Measurements from ENCODE around the gene COL6A3.

COL6A3 gene

GRCh38 chr2:237438080-237438940 is 24.3 kb upstream of the COL6A3 start:
- DNase-seq: no peak

GRCh38 chr2:237437566-237437965 is 23.6 kb upstream of the COL6A3 start:
- DNase-seq: no peak

GRCh38 chr2:237435844-237436587 is 22.1 kb upstream of the COL6A3 start:
- DNase-seq: no peak

- peak; percentile 83 for DNase-seq
These were observed 20.9 kb upstream of the COL6A3 start for GRCh38 chr2:237434866-237435311.

- DNase-seq: no peak
These were observed 20.1 kb upstream of the COL6A3 start for GRCh38 chr2:237433920-237434676.

GRCh38 chr2:237432484-237433092 is 18.6 kb upstream of the COL6A3 start:
- peak; percentile 89 for DNase-seq

- no peak for DNase-seq
These were observed 17.9 kb upstream of the COL6A3 start for GRCh38 chr2:237431837-237432236.

- DNase-seq: peak; percentile 59
These were observed 17.4 kb upstream of the COL6A3 start for GRCh38 chr2:237431372-237431771.

GRCh38 chr2:237430861-237431260 is 16.9 kb upstream of the COL6A3 start:
- DNase-seq: no peak

- no peak for DNase-seq
These were observed 15.8 kb upstream of the COL6A3 start for GRCh38 chr2:237429753-237430152.

GRCh38 chr2:237427769-237428506 is 14.0 kb upstream of the COL6A3 start:
- DNase-seq: peak; percentile 90

- no peak for DNase-seq
These were observed 12.6 kb upstream of the COL6A3 start for GRCh38 chr2:237426517-237426916.

- no peak for DNase-seq
These were observed 11.4 kb upstream of the COL6A3 start for GRCh38 chr2:237425320-237425719.

GRCh38 chr2:237424544-237424943 is 10.6 kb upstream of the COL6A3 start:
- no peak for DNase-seq

- DNase-seq: no peak
These were observed 9.9 kb upstream of the COL6A3 start for GRCh38 chr2:237423891-237424290.

- no peak for DNase-seq
These were observed 8.3 kb upstream of the COL6A3 start for GRCh38 chr2:237422309-237422708.

- peak; percentile 85 for DNase-seq
These were observed 7.7 kb upstream of the COL6A3 start for GRCh38 chr2:237421542-237422116.

GRCh38 chr2:237418300-237418699 is 4.3 kb upstream of the COL6A3 start:
- DNase-seq: no peak

- DNase-seq: no peak
These were observed 782 bp downstream of the COL6A3 start for GRCh38 chr2:237412988-237413776.

GRCh38 chr2:237412646-237412987 is 1.3 kb downstream of the COL6A3 start:
- no peak for DNase-seq

Data from stimulated activated CD4-positive, alpha-beta T cell treated with anti-CD3 and anti-CD28 coated beads, Interleukin-4, amount 100 ng/mL, for 24 hours (primary cell).